Mesendoderm (in vitro differentiated cells): Measurements from ENCODE around the gene RNF214.
"Not testable (repeated sequence)": the region's sequence is repeated elsewhere in the genome, so short reads cannot be mapped to it uniquely, and the experiment has no call there.

ENCODE experiments used
- DNase-seq: peaks from one replicate; pipeline ENCODE4 v3.0.0; 2013
- H2AK5ac ChIP-seq: 2 replicates; pipeline ENCODE4 v1.6.1; 2013; ENCODE audit warnings: low read length, inconsistent platforms
- H2BK120ac ChIP-seq: 2 replicates; pipeline ENCODE4 v1.6.1; 2013; ENCODE audit warnings: low read depth, mild to moderate bottlenecking, low read length, moderate library complexity, mixed read lengths
- H2BK15ac ChIP-seq: replicated peaks from 2 replicates; pipeline ENCODE4 v1.6.1; 2013; ENCODE audit warnings: low read depth, mild to moderate bottlenecking, moderate library complexity
- H2BK5ac ChIP-seq: 2 replicates; pipeline ENCODE4 v1.6.1; 2013; ENCODE audit warnings: low read length, inconsistent platforms
- H3K18ac ChIP-seq: 2 replicates; pipeline ENCODE4 v1.6.1; 2013; ENCODE audit warnings: mild to moderate bottlenecking, low read length, mixed read lengths
- H3K23ac ChIP-seq: one replicate; pipeline ENCODE4 v1.6.1; 2013; ENCODE audit warnings: low read length
- H3K27ac ChIP-seq: 2 replicates; pipeline ENCODE4 v1.5.1; 2013; ENCODE audit warnings: low read depth, mild to moderate bottlenecking, inconsistent platforms, low read length, moderate library complexity
- H3K27me3 ChIP-seq: 2 replicates; pipeline ENCODE4 v1.6.1; 2013; ENCODE audit warnings: low read length, control low read depth, mild to moderate bottlenecking, inconsistent platforms; ENCODE audit not compliant: insufficient read depth, poor library complexity
- H3K36me3 ChIP-seq: 2 replicates; pipeline ENCODE4 v1.6.1; 2013; ENCODE audit warnings: low read length, inconsistent platforms; ENCODE audit not compliant: control insufficient read depth, insufficient read depth
- H3K4ac ChIP-seq: one replicate; pipeline ENCODE4 v1.6.1; 2013; ENCODE audit warnings: low read depth, mild to moderate bottlenecking, low read length, moderate library complexity
- H3K4me1 ChIP-seq: 2 replicates; pipeline ENCODE4 v1.6.1; 2013; ENCODE audit warnings: low read depth, low read length, inconsistent platforms; ENCODE audit not compliant: control insufficient read depth
- H3K4me2 ChIP-seq: 2 replicates; pipeline ENCODE4 v1.6.1; 2013; ENCODE audit warnings: low read length
- H3K4me3 ChIP-seq: 2 replicates; pipeline ENCODE4 v1.5.1; 2013; ENCODE audit warnings: mild to moderate bottlenecking, low read length
- H3K56ac ChIP-seq: one replicate; pipeline ENCODE4 v1.6.1; 2013; ENCODE audit warnings: low read length
- H3K79me1 ChIP-seq: 2 replicates; pipeline ENCODE4 v1.6.1; 2013; ENCODE audit warnings: low read length, inconsistent platforms
- H3K79me2 ChIP-seq: 2 replicates; pipeline ENCODE4 v1.6.1; 2013; ENCODE audit warnings: mild to moderate bottlenecking, low read length; ENCODE audit not compliant: control insufficient read depth, insufficient read depth
- H3K9ac ChIP-seq: 2 replicates; pipeline ENCODE4 v1.6.1; 2013; ENCODE audit warnings: low read length, inconsistent platforms
- H4K5ac ChIP-seq: one replicate; pipeline ENCODE4 v1.6.1; 2013; ENCODE audit warnings: low read length
- H4K8ac ChIP-seq: one replicate; pipeline ENCODE4 v1.6.1; 2013; ENCODE audit warnings: low read depth, mild to moderate bottlenecking, control low read depth, low read length, moderate library complexity
- WGBS: extraction: QIAGEN DNeasy Blood & Tissue Kit; methylation state at CpG from one replicate; pipeline ENCODE4 v1.1.7; 2013; ENCODE audit warnings: low lambda C conversion rate, missing lambda C conversion rate; ENCODE audit not compliant: insufficient coverage; ENCODE audit errors: extremely low coverage; 5-methylcytosine and 5-hydroxymethylcytosine counted together

The RNF214 gene

GRCh38 chr11:117255966-117256365 is 23.5 kb downstream of the RNF214 start:
- DNase-seq = no peak
- Histone ChIP-seq H3K4me1 (no peaks in the 10 kb centered on the region), H3K4me3 (no peak overlapping the region), H3K4me2 (no peak overlapping the region), H3K27ac (no peak overlapping the region), H3K4ac (no peak overlapping the region), H2AK5ac (no peak overlapping the region), H2BK5ac (no peak overlapping the region), H3K23ac (no peak overlapping the region), H3K36me3 (peaks cover 4% of the 10 kb centered on the region), H3K9ac (no peak overlapping the region), H3K18ac (no peak overlapping the region), H2BK15ac (no peak overlapping the region), H4K5ac (no peak overlapping the region), H3K79me2 (no peaks in the 10 kb centered on the region), H3K79me1 (no peaks in the 10 kb centered on the region), H3K27me3 (no peaks in the 10 kb centered on the region), H3K56ac (no peak overlapping the region), H4K8ac (no peak overlapping the region), H2BK120ac (no peak overlapping the region)
- WGBS = no CpG with 5 or more reads among the region's 3 CpGs

GRCh38 chr11:117256573-117256972 is 24.1 kb downstream of the RNF214 start:
- no peak overlapping the region for H3K18ac ChIP-seq

GRCh38 chr11:117258576-117258975 is 26.1 kb downstream of the RNF214 start:
- Histone ChIP-seq H3K79me1 (no peaks in the 10 kb centered on the region), H3K27ac (no peak overlapping the region), H3K27me3 (no peaks in the 10 kb centered on the region), H3K79me2 (no peaks in the 10 kb centered on the region), H3K36me3 (peaks cover 2% of the 10 kb centered on the region), H2BK5ac (no peak overlapping the region), H3K4me2 (no peak overlapping the region), H3K4me1 (no peaks in the 10 kb centered on the region), H3K23ac (no peak overlapping the region), H2BK120ac (no peak overlapping the region), H2BK15ac (no peak overlapping the region), H3K9ac (no peak overlapping the region), H3K56ac (no peak overlapping the region), H3K4ac (no peak overlapping the region), H4K8ac (no peak overlapping the region), H4K5ac (no peak overlapping the region), H2AK5ac (no peak overlapping the region), H3K18ac (no peak overlapping the region), H3K4me3 (no peak overlapping the region)
- WGBS = no CpG with 5 or more reads among the region's 2 CpGs
- DNase-seq = no peak

More at GRCh38 chr11:117256573-117256972, 24.1 kb downstream of the RNF214 start:
- H2BK5ac ChIP-seq = no peak overlapping the region
- no peak for DNase-seq
- no peak overlapping the region for H3K9ac ChIP-seq
- no peak overlapping the region for H4K8ac ChIP-seq
- no peaks in the 10 kb centered on the region for H3K79me2 ChIP-seq
- H3K79me1 ChIP-seq = no peaks in the 10 kb centered on the region
- H3K36me3 ChIP-seq = peaks cover 4% of the 10 kb centered on the region
- H2BK120ac ChIP-seq = no peak overlapping the region
- no peak overlapping the region for H2BK15ac ChIP-seq
- H4K5ac ChIP-seq = no peak overlapping the region
- H3K27ac ChIP-seq = no peak overlapping the region
- no peaks in the 10 kb centered on the region for H3K4me1 ChIP-seq
- H3K56ac ChIP-seq = no peak overlapping the region
- no peak overlapping the region for H3K4me3 ChIP-seq
- H3K4ac ChIP-seq = no peak overlapping the region
- WGBS = no CpG with 5 or more reads among the region's 2 CpGs
- H2AK5ac ChIP-seq = no peak overlapping the region
- no peaks in the 10 kb centered on the region for H3K27me3 ChIP-seq
- H3K23ac ChIP-seq = no peak overlapping the region
- no peak overlapping the region for H3K4me2 ChIP-seq

- no peak overlapping the region for H3K23ac ChIP-seq
- no peak overlapping the region for H3K56ac ChIP-seq
- H2BK5ac ChIP-seq = no peak overlapping the region
- no peak overlapping the region for H3K4me3 ChIP-seq
- no peaks in the 10 kb centered on the region for H3K79me1 ChIP-seq
- no peak overlapping the region for H4K8ac ChIP-seq
- no peak for DNase-seq
- H2BK15ac ChIP-seq = no peak overlapping the region
- H2AK5ac ChIP-seq = no peak overlapping the region
- no peak overlapping the region for H3K4ac ChIP-seq
- no peak overlapping the region for H2BK120ac ChIP-seq
- H3K9ac ChIP-seq = no peak overlapping the region
- H3K18ac ChIP-seq = no peak overlapping the region
- H3K4me2 ChIP-seq = no peak overlapping the region
- no peaks in the 10 kb centered on the region for H3K79me2 ChIP-seq
- WGBS = no CpG with 5 or more reads among the region's 1 CpG
- no peak overlapping the region for H4K5ac ChIP-seq
- no peaks in the 10 kb centered on the region for H3K4me1 ChIP-seq
- H3K36me3 ChIP-seq = peaks cover 2% of the 10 kb centered on the region
- H3K27ac ChIP-seq = no peak overlapping the region
- H3K27me3 ChIP-seq = no peaks in the 10 kb centered on the region
Measured at GRCh38 chr11:117259417-117259816, 26.9 kb downstream of the RNF214 start.

- H3K56ac ChIP-seq, H2BK120ac ChIP-seq, H3K27me3 ChIP-seq, H3K4ac ChIP-seq, H2BK5ac ChIP-seq, H2BK15ac ChIP-seq, H4K5ac ChIP-seq, H3K27ac ChIP-seq, H3K18ac ChIP-seq, H3K4me2 ChIP-seq, H4K8ac ChIP-seq, DNase-seq, H2AK5ac ChIP-seq, H3K4me3 ChIP-seq, H3K79me2 ChIP-seq, H3K9ac ChIP-seq, H3K36me3 ChIP-seq, H3K79me1 ChIP-seq, H3K23ac ChIP-seq: not testable (repeated sequence)
- no CpG with 5 or more reads among the region's 7 CpGs for WGBS
- H3K4me1 ChIP-seq = peaks cover 10% of the 10 kb centered on the region
Measured at GRCh38 chr11:117264624-117265323, 32.3 kb downstream of the RNF214 start.

- Histone ChIP-seq H2BK5ac (no peak overlapping the region), H3K36me3 (peaks cover 1% of the 10 kb centered on the region), H3K4me1 (peaks cover 10% of the 10 kb centered on the region), H3K27me3 (no peaks in the 10 kb centered on the region), H3K56ac (no peak overlapping the region), H3K79me1 (no peaks in the 10 kb centered on the region), H3K4me3 (no peak overlapping the region), H4K5ac (no peak overlapping the region), H3K9ac (no peak overlapping the region), H2BK120ac (no peak overlapping the region), H3K18ac (no peak overlapping the region), H3K4ac (no peak overlapping the region), H4K8ac (no peak overlapping the region), H3K27ac (no peak overlapping the region), H3K79me2 (no peaks in the 10 kb centered on the region), H3K23ac (no peak overlapping the region), H2AK5ac (no peak overlapping the region), H3K4me2 (no peak overlapping the region), H2BK15ac (no peak overlapping the region)
- WGBS = no CpG with 5 or more reads among the region's 2 CpGs
- peak; percentile 62 for DNase-seq
Measured at GRCh38 chr11:117265745-117266144, 33.3 kb downstream of the RNF214 start.
